OCI-LY3 (cell line): ENCODE measurements around the gene KRT79.

ENCODE experiments used
- H2AFZ ChIP-seq: fragments of 200-600, 300-600 bp; shearing (Covaris generic); 2 replicates; pipeline ENCODE4 v1.6.0; 2014; ENCODE audit warnings: antibody characterized with exemption, low read depth, low read length
- H3K27ac ChIP-seq: fragments of 200-600, 300-600 bp; sonication (generic); 2 replicates; pipeline ENCODE4 v1.5.1; 2014; ENCODE audit warnings: mild to moderate bottlenecking, low read length, moderate library complexity, mixed read lengths
- H3K27me3 ChIP-seq: fragments of 200-600, 300-600 bp; sonication (generic); 2 replicates; pipeline ENCODE4 v1.6.1; 2014; ENCODE audit warnings: low read depth, low read length, mixed read lengths
- H3K36me3 ChIP-seq: fragments of 200-600, 300-600 bp; sonication (generic); replicated peaks from 2 replicates; pipeline ENCODE3; 2014; ENCODE audit warnings: low read depth, low read length, mixed read lengths
- H3K4me1 ChIP-seq: fragments of 300-600, 200-600 bp; sonication (generic); 2 replicates; pipeline ENCODE4 v1.6.1; 2014; ENCODE audit warnings: low read length, mixed read lengths
- H3K4me2 ChIP-seq: fragments of 200-600, 300-600 bp; sonication (generic); 2 replicates; pipeline ENCODE4 v1.6.1; 2014; ENCODE audit warnings: low read length, mixed read lengths
- H3K4me3 ChIP-seq: fragments of 300-600, 200-600 bp; sonication (generic); 2 replicates; pipeline ENCODE4 v1.5.1; 2014; ENCODE audit warnings: antibody characterized with exemption, mild to moderate bottlenecking, low read length, moderate library complexity
- H3K79me2 ChIP-seq: fragments of 300-600, 200-600 bp; shearing (Covaris generic); 2 replicates; pipeline ENCODE4 v1.6.1; 2014; ENCODE audit warnings: mild to moderate bottlenecking, low read length, mixed read lengths
- H3K9ac ChIP-seq: fragments of 300-600, 200-600 bp; shearing (Covaris generic); 2 replicates; pipeline ENCODE4 v1.6.0; 2014; ENCODE audit warnings: mild to moderate bottlenecking, low read length, moderate library complexity
- H3K9me3 ChIP-seq: fragments of 200-600, 300-600 bp; shearing (Covaris generic); 2 replicates; pipeline ENCODE4 v1.6.1; 2014; ENCODE audit warnings: low read length, mixed read lengths; ENCODE audit not compliant: insufficient read depth
- H4K20me1 ChIP-seq: fragments of 200-600, 300-600 bp; sonication (generic); 2 replicates; pipeline ENCODE4 v1.6.1; 2016; ENCODE audit warnings: low read length, mixed read lengths; ENCODE audit not compliant: insufficient read depth
- EZH2phosphoT487 ChIP-seq: fragments of 200-600 bp; shearing (Covaris generic); IDR thresholded peaks from 2 replicates; pipeline ENCODE4 v1.6.1; 2018; ENCODE audit warnings: antibody characterized with exemption, mixed run types, low read depth
- TF ChIP-seq, protein P1 (sequence below): fragments of 200-600, 300-600 bp; sonication (generic); IDR thresholded peaks from 2 replicates; pipeline ENCODE4 v1.5.1; 2014; ENCODE audit warnings: antibody characterized with exemption, low read length, low read depth

The KRT79 gene

GRCh38 chr12:52849511-52849910 is 15.4 kb upstream of the KRT79 start:
- H3K79me2 ChIP-seq = no peaks in the 10 kb centered on the region
- no peaks in the 10 kb centered on the region for H3K9me3 ChIP-seq
- H3K27ac ChIP-seq = no peak overlapping the region
- TF ChIP-seq, protein P1, sequence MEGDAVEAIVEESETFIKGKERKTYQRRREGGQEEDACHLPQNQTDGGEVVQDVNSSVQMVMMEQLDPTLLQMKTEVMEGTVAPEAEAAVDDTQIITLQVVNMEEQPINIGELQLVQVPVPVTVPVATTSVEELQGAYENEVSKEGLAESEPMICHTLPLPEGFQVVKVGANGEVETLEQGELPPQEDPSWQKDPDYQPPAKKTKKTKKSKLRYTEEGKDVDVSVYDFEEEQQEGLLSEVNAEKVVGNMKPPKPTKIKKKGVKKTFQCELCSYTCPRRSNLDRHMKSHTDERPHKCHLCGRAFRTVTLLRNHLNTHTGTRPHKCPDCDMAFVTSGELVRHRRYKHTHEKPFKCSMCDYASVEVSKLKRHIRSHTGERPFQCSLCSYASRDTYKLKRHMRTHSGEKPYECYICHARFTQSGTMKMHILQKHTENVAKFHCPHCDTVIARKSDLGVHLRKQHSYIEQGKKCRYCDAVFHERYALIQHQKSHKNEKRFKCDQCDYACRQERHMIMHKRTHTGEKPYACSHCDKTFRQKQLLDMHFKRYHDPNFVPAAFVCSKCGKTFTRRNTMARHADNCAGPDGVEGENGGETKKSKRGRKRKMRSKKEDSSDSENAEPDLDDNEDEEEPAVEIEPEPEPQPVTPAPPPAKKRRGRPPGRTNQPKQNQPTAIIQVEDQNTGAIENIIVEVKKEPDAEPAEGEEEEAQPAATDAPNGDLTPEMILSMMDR = no peak
- TF ChIP-seq EZH2phosphoT487 = no peak
- H3K9ac ChIP-seq = no peak overlapping the region
- H3K4me3 ChIP-seq = no peak overlapping the region
- H2AFZ ChIP-seq = no peak overlapping the region
- H3K4me2 ChIP-seq = no peak overlapping the region
- H4K20me1 ChIP-seq = no peaks in the 10 kb centered on the region
- H3K4me1 ChIP-seq = no peaks in the 10 kb centered on the region
- H3K27me3 ChIP-seq = peaks cover 10% of the 10 kb centered on the region
- no peaks in the 10 kb centered on the region for H3K36me3 ChIP-seq

- H3K36me3 ChIP-seq = no peaks in the 10 kb centered on the region
- no peak within 1 kb of the TSS for H3K9ac ChIP-seq
- no peak within 1 kb of the TSS for H3K27ac ChIP-seq
- peaks cover 7% of the 10 kb centered on the region for H3K27me3 ChIP-seq
- H4K20me1 ChIP-seq = no peaks in the 10 kb centered on the region
- H3K4me2 ChIP-seq = no peak within 1 kb of the TSS
- H3K4me1 ChIP-seq = peaks cover 1% of the 10 kb centered on the region; the same call in 1 of the 2 replicates
- H3K4me3 ChIP-seq = no peak within 1 kb of the TSS
- no peaks in the 10 kb centered on the region for H3K79me2 ChIP-seq
- no peak for TF ChIP-seq EZH2phosphoT487
- TF ChIP-seq, protein P1 = no peak
- no peaks in the 10 kb centered on the region for H3K9me3 ChIP-seq
- no peak within 1 kb of the TSS for H2AFZ ChIP-seq
These were observed 14.6 kb upstream of the KRT79 start, which contains the start of gene KRT78 for GRCh38 chr12:52848661-52849255. Gene KRT78 (minus strand): TSS chr12:52848994. CDS start chr12:52848930, 64 bp downstream.

DNA sequence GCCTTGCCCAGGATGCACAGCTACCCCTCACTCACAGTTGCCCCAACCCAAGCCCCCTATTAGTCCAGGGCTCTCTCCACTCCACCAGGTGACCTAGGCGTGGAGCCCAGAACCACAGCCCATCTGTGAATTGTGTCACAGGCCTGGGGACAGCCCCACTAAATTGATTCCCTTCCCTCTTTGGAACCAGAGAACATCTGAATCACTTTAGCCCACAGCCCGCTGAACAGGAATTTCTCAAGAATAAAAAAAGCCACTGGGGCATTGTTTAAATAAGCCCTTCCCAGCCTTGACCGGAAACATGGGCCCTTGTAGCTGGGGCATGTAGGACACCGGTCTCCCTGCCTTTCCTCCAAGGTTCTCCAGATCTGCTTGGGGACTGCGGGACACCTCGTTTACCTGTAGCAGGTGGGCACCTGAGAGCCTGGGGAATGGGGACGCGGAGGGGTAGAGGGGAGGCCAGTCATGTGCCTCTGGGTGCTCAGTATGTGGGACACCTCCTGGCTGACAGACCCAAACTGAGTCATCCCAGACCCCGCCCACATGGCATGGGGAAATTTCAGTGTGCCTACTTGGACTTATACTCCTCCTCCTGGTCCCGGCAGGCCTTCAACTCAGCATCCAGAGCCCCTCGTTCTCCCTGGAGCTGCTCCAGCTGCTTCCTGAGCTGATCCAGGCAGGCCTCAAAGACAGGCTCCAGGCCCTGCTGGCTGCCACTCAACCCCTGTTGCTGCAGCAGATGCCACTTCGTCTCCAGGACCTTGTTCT is 13.4 kb upstream of the KRT79 start:
- H4K20me1 ChIP-seq = no peaks in the 10 kb centered on the region
- no peak overlapping the region for H3K4me2 ChIP-seq
- no peak overlapping the region for H3K4me3 ChIP-seq
- H3K9ac ChIP-seq = no peak overlapping the region
- TF ChIP-seq, protein P1 = no peak
- TF ChIP-seq EZH2phosphoT487 = no peak
- peaks cover 4% of the 10 kb centered on the region; the same call in 1 of the 2 replicates for H3K4me1 ChIP-seq
- no peak overlapping the region for H3K27ac ChIP-seq
- no peaks in the 10 kb centered on the region for H3K36me3 ChIP-seq
- H3K27me3 ChIP-seq = peaks cover 4% of the 10 kb centered on the region
- H3K79me2 ChIP-seq = no peaks in the 10 kb centered on the region
- no peaks in the 10 kb centered on the region for H3K9me3 ChIP-seq
- H2AFZ ChIP-seq = no peak overlapping the region

DNA sequence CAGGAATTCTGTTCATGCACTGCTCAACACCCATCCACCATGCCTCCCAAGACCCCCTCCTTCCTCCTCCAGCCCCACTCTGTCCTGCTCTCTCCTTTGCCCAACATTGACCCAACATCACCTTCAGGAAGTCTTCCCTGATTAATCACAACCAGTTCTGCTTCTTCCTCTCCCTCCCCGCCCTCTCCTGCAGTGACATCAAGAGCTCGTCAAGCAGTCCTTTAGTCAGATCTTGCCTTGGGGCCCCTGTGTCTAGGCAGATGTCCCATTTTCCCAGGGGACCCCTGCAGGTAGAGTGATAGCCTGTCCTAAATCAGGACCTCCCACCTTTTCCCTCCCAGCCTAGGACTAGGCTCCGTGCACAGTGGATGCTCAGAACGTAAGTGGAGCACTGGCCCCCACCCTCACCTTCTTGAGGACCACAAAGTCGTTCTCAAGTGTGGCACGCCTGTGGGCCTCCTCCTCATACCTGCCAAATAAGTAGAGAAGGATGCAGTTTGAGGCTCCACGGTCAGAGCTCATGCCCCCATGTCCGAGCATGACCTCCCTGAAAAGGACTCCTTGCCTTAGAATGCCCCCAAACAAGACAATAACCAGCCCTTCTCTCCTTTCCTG is 12.4 kb upstream of the KRT79 start:
- Histone ChIP-seq H3K9ac (no peak overlapping the region), H3K36me3 (no peaks in the 10 kb centered on the region), H3K9me3 (no peaks in the 10 kb centered on the region), H4K20me1 (no peaks in the 10 kb centered on the region), H3K27ac (no peak overlapping the region), H3K4me3 (no peak overlapping the region), H3K27me3 (peaks cover 6% of the 10 kb centered on the region), H3K4me1 (peaks cover 4% of the 10 kb centered on the region; the same call in 1 of the 2 replicates), H2AFZ (no peak overlapping the region), H3K4me2 (no peak overlapping the region), H3K79me2 (no peaks in the 10 kb centered on the region)
- TF ChIP-seq, protein P1 = no peak
- no peak for TF ChIP-seq EZH2phosphoT487
